Measurements from ENCODE around the gene KCND3. TPM values are rescaled to one million over a fixed set of nuclear protein-coding genes. Genes with fewer than 3 reads are reported as not detected.

KCND3 gene
- total RNA-seq, 1 donor from 2014 or later: 3.7 TPM

DNA sequence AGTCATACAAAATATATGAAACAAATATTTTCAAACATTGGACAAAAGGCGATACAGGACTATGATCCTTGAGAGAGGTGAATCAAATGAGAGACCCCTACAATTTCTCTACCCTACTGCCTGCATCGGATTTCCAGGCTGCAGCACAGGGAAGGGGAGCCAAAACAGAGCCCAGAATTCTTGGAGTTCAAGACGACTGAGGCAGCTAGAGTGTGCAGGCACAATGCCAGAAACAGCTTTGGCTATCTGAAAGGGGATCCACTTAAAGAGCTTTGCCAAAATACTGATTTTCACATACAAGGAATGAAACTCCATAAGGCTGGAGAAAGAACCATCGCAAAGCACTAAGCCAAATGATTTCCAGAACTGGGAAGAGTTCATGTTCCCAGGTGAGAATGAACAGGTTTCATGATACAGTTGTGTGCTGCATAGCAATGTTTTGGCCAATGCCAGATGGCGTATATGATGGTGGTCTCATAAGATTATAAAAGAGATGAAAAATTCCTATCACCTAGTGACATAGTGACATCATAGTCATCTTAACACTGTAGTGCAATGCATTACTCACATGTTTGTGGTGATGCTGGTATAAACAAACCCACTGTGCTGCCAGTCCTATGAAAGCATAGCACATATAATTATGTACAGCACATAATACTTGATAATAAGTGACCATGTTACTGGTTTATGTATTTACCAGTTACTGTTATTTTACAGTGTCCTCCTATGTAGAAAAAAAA, 77.5 kb downstream of the KCND3 start:
- H3K4me1 Mint-ChIP-seq (ENCODE audit: low read depth, unreplicated experiment): peaks cover 8% of the 10 kb centered on the region
- TF ChIP-seq, protein P1, sequence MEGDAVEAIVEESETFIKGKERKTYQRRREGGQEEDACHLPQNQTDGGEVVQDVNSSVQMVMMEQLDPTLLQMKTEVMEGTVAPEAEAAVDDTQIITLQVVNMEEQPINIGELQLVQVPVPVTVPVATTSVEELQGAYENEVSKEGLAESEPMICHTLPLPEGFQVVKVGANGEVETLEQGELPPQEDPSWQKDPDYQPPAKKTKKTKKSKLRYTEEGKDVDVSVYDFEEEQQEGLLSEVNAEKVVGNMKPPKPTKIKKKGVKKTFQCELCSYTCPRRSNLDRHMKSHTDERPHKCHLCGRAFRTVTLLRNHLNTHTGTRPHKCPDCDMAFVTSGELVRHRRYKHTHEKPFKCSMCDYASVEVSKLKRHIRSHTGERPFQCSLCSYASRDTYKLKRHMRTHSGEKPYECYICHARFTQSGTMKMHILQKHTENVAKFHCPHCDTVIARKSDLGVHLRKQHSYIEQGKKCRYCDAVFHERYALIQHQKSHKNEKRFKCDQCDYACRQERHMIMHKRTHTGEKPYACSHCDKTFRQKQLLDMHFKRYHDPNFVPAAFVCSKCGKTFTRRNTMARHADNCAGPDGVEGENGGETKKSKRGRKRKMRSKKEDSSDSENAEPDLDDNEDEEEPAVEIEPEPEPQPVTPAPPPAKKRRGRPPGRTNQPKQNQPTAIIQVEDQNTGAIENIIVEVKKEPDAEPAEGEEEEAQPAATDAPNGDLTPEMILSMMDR (IDR thresholded peaks at IDR 0.05; ENCODE audit: partially characterized antibody, unreplicated experiment): no peak
- H3K27ac Mint-ChIP-seq (ENCODE audit: unreplicated experiment): no peak overlapping the region
- no peak overlapping the region for H3K4me3 Mint-ChIP-seq (ENCODE audit: unreplicated experiment)
- no peak for DNase-seq
- no peaks in the 10 kb centered on the region for H3K9me3 Mint-ChIP-seq (ENCODE audit: unreplicated experiment)
- no peaks in the 10 kb centered on the region for H3K27me3 Mint-ChIP-seq (ENCODE audit: unreplicated experiment)
- H3K36me3 Mint-ChIP-seq (ENCODE audit: unreplicated experiment): no peaks in the 10 kb centered on the region

DNA sequence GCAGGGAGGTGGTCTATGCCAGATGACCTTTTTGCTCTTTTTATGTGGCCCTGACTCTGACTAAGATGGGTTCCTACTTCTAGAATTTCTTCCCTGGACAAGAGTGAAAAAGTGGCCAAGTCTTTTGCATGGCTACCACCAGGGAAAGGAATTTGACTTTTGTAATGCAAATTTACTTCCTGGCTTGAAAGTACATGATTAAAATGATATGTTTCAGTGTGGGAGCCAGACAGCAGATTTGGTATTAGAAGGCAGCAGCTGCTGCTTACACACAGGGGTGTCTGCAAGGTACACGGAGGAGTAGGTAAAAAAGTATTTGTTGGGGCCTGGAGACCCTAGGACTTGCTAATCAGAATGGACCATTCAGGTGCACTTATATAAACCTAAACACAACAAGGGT, 78.4 kb downstream of the KCND3 start:
- TF ChIP-seq, protein P1 (IDR thresholded peaks at IDR 0.05; ENCODE audit: partially characterized antibody, unreplicated experiment): no peak
- Mint-ChIP-seq H3K9me3 (ENCODE audit: unreplicated experiment) (peaks cover 5% of the 10 kb centered on the region), H3K4me3 (ENCODE audit: unreplicated experiment) (no peak overlapping the region), H3K27ac (ENCODE audit: unreplicated experiment) (no peak overlapping the region), H3K36me3 (ENCODE audit: unreplicated experiment) (no peaks in the 10 kb centered on the region), H3K27me3 (ENCODE audit: unreplicated experiment) (no peaks in the 10 kb centered on the region), H3K4me1 (ENCODE audit: low read depth, unreplicated experiment) (peaks cover 13% of the 10 kb centered on the region)
- DNase-seq: no peak

DNA sequence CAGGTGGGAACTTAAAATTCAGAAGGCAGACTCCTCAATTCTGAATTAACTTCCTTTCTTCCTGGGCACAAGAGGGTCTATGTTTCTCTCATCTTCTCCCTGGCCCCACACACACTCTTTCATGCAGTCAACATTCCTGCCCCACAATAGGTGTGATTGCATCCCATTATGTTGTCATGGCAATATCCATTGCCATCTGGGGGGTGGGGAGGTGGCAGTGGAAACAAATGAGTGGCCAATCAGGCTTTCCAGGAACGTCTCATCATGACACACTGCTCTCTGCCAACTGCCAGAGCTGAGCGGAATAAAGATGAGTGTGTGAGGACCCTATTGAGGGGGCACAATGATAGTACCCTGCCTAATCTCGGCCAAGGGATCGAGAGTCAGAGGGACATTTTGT, 80.4 kb downstream of the KCND3 start:
- Mint-ChIP-seq H3K4me3 (ENCODE audit: unreplicated experiment) (no peak overlapping the region), H3K9me3 (ENCODE audit: unreplicated experiment) (peaks cover 7% of the 10 kb centered on the region), H3K36me3 (ENCODE audit: unreplicated experiment) (no peaks in the 10 kb centered on the region), H3K27me3 (ENCODE audit: unreplicated experiment) (no peaks in the 10 kb centered on the region), H3K27ac (ENCODE audit: unreplicated experiment) (no peak overlapping the region), H3K4me1 (ENCODE audit: low read depth, unreplicated experiment) (peaks cover 26% of the 10 kb centered on the region)
- DNase-seq: no peak
- TF ChIP-seq, protein P1 (IDR thresholded peaks at IDR 0.05; ENCODE audit: partially characterized antibody, unreplicated experiment): no peak

DNA sequence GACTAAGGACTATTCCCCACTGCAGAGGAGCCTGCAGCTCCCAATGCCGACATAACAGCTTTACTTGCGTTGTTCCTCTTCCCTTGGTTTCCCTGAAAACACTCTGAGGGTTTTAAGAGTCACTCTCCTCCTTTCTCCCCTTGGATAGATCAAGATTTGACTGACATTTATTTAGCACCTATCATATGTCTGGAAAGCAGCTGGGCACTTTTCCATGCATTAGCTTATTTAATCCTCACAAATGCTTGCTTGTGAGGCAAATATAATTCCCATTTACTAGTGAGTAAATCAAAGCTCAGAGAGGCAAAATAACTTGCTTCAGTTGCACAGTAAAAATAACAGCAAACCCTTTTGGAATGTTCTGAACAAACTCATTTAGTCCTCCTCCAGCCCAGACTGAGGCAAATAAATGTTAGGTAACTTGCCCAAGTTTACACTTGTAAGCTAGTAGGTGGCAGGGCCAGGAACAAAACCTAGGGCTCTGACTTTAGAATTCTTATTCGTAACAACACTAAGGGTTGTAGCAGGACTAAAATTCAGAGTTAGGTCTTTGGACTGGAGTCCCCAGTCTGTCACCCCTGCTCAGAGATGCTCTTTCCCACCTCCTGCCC, 81.4 kb downstream of the KCND3 start:
- H3K4me1 Mint-ChIP-seq (ENCODE audit: low read depth, unreplicated experiment): peaks cover 34% of the 10 kb centered on the region
- no peak overlapping the region for H3K27ac Mint-ChIP-seq (ENCODE audit: unreplicated experiment)
- H3K36me3 Mint-ChIP-seq (ENCODE audit: unreplicated experiment): no peaks in the 10 kb centered on the region
- no peak overlapping the region for H3K4me3 Mint-ChIP-seq (ENCODE audit: unreplicated experiment)
- H3K9me3 Mint-ChIP-seq (ENCODE audit: unreplicated experiment): peaks cover 7% of the 10 kb centered on the region
- no peak for DNase-seq
- TF ChIP-seq, protein P1 (IDR thresholded peaks at IDR 0.05; ENCODE audit: partially characterized antibody, unreplicated experiment): no peak
- H3K27me3 Mint-ChIP-seq (ENCODE audit: unreplicated experiment): no peaks in the 10 kb centered on the region

DNA sequence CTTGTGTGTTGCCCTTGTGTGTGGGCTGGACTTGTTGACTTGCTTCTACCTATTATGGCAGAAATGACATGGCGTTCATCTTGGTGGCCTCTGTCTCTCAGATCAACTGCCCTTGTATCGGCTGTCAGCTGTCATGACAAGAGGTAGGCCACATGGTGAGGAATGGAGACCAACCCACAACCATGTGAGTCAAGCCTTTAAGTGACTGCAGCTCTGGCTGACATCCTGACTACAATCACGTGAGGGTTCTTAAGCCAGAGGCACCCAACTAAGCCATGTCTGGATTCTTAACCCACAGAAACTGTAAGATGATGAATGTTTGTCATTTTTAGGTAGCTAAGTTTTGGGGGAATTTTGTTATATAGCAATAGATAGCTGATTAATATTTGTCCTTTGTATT, 82.1 kb downstream of the KCND3 start:
- DNase-seq: no peak
- Mint-ChIP-seq H3K9me3 (ENCODE audit: unreplicated experiment) (peaks cover 7% of the 10 kb centered on the region), H3K36me3 (ENCODE audit: unreplicated experiment) (no peaks in the 10 kb centered on the region), H3K4me3 (ENCODE audit: unreplicated experiment) (no peak overlapping the region), H3K27me3 (ENCODE audit: unreplicated experiment) (no peaks in the 10 kb centered on the region), H3K4me1 (ENCODE audit: low read depth, unreplicated experiment) (peaks cover 34% of the 10 kb centered on the region), H3K27ac (ENCODE audit: unreplicated experiment) (no peak overlapping the region)
- TF ChIP-seq, protein P1 (IDR thresholded peaks at IDR 0.05; ENCODE audit: partially characterized antibody, unreplicated experiment): no peak
